ENCODE results near the gene CSF3R. TPM values are rescaled to one million over a fixed set of nuclear protein-coding genes. Genes with fewer than 3 reads are reported as not detected.
A peak's percentile ranks its signal among the peaks of the same experiment; 100 is the strongest.

CSF3R gene
- total RNA-seq, 1 donor from 2014 or later: 2.1 TPM

- Mint-ChIP-seq H3K4me1 (ENCODE audit: unreplicated experiment) (peaks cover 27% of the 10 kb centered on the region), H3K9me3 (no peaks in the 10 kb centered on the region), H3K36me3 (peaks cover 5% of the 10 kb centered on the region), H3K4me3 (no peak overlapping the region), H3K27ac (peak overlapping the region; percentile 88), H3K27me3 (no peaks in the 10 kb centered on the region)
- no peak for TF ChIP-seq CTCF (conservative IDR thresholded peaks at IDR 0.05)
- DNase-seq (ENCODE audit: extremely low spot score, unreplicated experiment): no peak
Measured at GRCh38 chr1:36443297-36443696, 39.4 kb downstream of the CSF3R start.

- H3K27ac Mint-ChIP-seq: no peak overlapping the region
- no peak overlapping the region for H3K4me3 Mint-ChIP-seq
- DNase-seq (ENCODE audit: extremely low spot score, unreplicated experiment): no peak
- no peak for TF ChIP-seq CTCF (conservative IDR thresholded peaks at IDR 0.05)
- no peaks in the 10 kb centered on the region for H3K9me3 Mint-ChIP-seq
- H3K27me3 Mint-ChIP-seq: no peaks in the 10 kb centered on the region
- peaks cover 25% of the 10 kb centered on the region for H3K4me1 Mint-ChIP-seq (ENCODE audit: unreplicated experiment)
- peaks cover 5% of the 10 kb centered on the region for H3K36me3 Mint-ChIP-seq
Measured at GRCh38 chr1:36442337-36442736, 40.4 kb downstream of the CSF3R start.

- H3K36me3 Mint-ChIP-seq: peaks cover 9% of the 10 kb centered on the region
- peak overlapping the region; percentile 55 for H3K4me3 Mint-ChIP-seq
- DNase-seq (ENCODE audit: extremely low spot score, unreplicated experiment): no peak
- H3K4me1 Mint-ChIP-seq (ENCODE audit: unreplicated experiment): peaks cover 18% of the 10 kb centered on the region
- no peaks in the 10 kb centered on the region for H3K9me3 Mint-ChIP-seq
- no peaks in the 10 kb centered on the region for H3K27me3 Mint-ChIP-seq
- H3K27ac Mint-ChIP-seq: peak overlapping the region; percentile 88
- TF ChIP-seq CTCF (conservative IDR thresholded peaks at IDR 0.05): no peak
Measured at GRCh38 chr1:36440646-36441045, 42.1 kb downstream of the CSF3R start.

- Mint-ChIP-seq H3K27me3 (no peaks in the 10 kb centered on the region), H3K27ac (peak overlapping the region; percentile 88), H3K4me1 (ENCODE audit: unreplicated experiment) (peaks cover 18% of the 10 kb centered on the region), H3K36me3 (peaks cover 9% of the 10 kb centered on the region), H3K4me3 (peak overlapping the region; percentile 19), H3K9me3 (no peaks in the 10 kb centered on the region)
- TF ChIP-seq CTCF (conservative IDR thresholded peaks at IDR 0.05): no peak
- DNase-seq (ENCODE audit: extremely low spot score, unreplicated experiment): no peak
Measured at GRCh38 chr1:36440044-36440443, 42.7 kb downstream of the CSF3R start.

GRCh38 chr1:36438715-36439114 is 44.0 kb downstream of the CSF3R start:
- H3K27me3 Mint-ChIP-seq: no peaks in the 10 kb centered on the region
- no peak for TF ChIP-seq CTCF (conservative IDR thresholded peaks at IDR 0.05)
- no peak overlapping the region for H3K4me3 Mint-ChIP-seq
- no peaks in the 10 kb centered on the region for H3K9me3 Mint-ChIP-seq
- no peak for DNase-seq (ENCODE audit: extremely low spot score, unreplicated experiment)
- H3K36me3 Mint-ChIP-seq: peaks cover 12% of the 10 kb centered on the region
- H3K4me1 Mint-ChIP-seq (ENCODE audit: unreplicated experiment): peaks cover 18% of the 10 kb centered on the region
- peak overlapping the region; percentile 89 for H3K27ac Mint-ChIP-seq

- Mint-ChIP-seq H3K36me3 (peaks cover 17% of the 10 kb centered on the region), H3K9me3 (no peaks in the 10 kb centered on the region), H3K4me1 (ENCODE audit: unreplicated experiment) (peaks cover 18% of the 10 kb centered on the region), H3K4me3 (peak overlapping the region; percentile 74), H3K27me3 (no peaks in the 10 kb centered on the region), H3K27ac (peak overlapping the region; percentile 98)
- TF ChIP-seq CTCF (conservative IDR thresholded peaks at IDR 0.05): no peak
- DNase-seq (ENCODE audit: extremely low spot score, unreplicated experiment): no peak
Measured at GRCh38 chr1:36436821-36437220, 45.9 kb downstream of the CSF3R start.

Data from type B pancreatic cell (in vitro differentiated cells).